IPS-18c (cell line): Measurements from ENCODE around the gene HSD17B14.
A peak's percentile ranks its signal among the peaks of the same experiment; 100 is the strongest.
"Not testable (repeated sequence)": the region's sequence is repeated elsewhere in the genome, so short reads cannot be mapped to it uniquely, and the experiment has no call there.

Experiments used
- H3K4me3 ChIP-seq: 2 replicates; pipeline ENCODE4 v1.7.0; 2013; ENCODE audit warnings: low read depth, mild to moderate bottlenecking, low read length, moderate library complexity; ENCODE audit not compliant: insufficient read depth
- H3K9me3 ChIP-seq: one replicate; pipeline ENCODE4 v1.6.1; 2013; ENCODE audit warnings: mild to moderate bottlenecking, low read length, moderate library complexity; ENCODE audit not compliant: control insufficient read depth, insufficient read depth

The HSD17B14 gene

DNA sequence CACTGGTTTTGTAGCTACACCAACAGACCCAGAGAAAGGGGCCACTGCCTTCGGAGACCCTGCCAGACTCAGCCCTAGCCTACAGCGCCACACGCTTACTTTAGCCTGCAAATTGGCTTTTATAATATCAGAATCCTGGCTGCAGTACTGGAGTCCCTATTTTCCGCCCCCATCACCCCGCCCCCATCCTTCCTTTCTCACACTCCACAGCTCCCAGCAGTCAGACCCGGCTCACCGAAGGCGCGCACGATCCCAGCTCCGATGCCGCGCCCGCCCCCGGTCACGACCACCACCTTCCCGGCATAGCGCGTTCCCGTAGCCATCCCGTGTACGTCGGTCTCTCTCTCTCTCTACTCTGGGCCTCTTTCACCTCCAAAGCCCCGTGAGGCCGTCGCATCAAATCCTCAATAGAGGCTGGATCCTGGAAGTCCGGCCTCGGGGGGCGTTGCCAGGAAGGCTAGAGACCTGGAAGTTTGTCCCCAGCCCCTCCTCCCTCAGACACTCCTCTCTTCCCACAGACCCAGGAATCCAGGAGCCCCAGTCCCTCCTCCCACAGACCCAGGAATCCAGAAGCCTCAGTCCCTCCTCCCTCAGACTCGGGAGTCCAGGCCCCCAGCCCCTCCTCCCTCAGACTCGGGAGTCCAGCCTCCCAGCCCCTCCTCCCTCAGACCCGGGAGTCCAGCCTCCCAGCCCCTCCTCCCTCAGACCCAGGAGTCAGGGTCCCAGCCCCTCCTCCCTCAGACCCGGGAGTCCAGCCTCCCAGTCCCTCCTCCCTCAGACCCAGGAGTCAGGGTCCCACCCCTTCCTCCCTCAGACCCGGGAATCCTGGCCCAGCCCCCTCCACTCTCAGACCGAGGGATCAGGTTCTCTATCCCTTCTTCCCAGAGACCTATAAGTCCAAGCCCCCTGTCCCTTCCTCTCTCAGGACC, at the start of gene HSD17B14:
Gene HSD17B14 (minus strand): TSS at position 403 of the 929 bp plus-strand sequence. CDS start 80 bp downstream, at position 323.
- H3K9me3 ChIP-seq: no peaks in the 10 kb centered on the region
- H3K4me3 ChIP-seq: peak within 1 kb of the TSS; percentile 69

- Histone ChIP-seq H3K4me3 (no peak overlapping the region), H3K9me3 (no peaks in the 10 kb centered on the region)
These were observed 47.4 kb upstream of the HSD17B14 start for GRCh38 chr19:48883726-48884125.

DNA sequence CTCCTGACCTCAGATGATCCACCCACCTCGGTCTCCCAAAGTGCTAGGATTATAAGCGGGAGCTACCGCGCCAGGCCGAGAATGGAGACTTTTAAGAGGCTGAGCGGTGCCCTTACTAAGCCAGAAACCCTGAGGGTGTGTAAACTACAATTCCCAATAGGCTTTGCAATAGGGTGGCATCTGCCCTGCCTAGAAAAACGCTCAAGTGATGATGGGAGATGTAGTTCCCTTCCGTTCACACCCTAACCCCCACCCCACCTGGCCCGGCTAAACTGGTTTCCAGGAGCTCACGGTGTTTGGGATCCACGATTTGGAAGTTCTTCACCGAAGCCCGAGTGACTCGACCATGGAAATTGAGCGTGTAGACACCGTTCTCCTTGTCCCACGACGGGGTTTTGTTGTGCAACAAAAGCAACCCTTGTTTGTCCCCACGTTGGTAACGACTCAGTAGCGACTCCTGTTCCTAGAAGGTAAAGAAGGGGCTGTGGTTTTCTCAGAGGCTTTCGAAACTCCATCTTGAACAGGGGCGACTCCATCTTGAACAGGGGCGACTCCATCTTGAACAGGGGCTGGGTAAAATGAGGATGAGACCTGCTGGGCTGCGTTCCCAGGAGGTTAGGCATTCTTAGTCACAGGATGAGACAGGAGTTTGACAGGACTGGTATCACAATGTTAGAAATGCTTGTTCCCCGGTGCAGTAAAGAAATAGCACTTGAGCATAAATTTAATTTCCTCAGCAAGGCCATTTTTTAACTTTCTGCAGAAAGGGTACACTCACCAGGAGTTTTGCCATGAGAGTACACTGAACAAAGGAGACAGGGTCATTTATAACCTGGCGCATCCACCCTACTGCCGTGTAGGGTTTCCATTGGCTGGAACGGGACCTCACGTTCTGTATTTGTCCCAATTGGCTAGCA, 45.7 kb upstream of the HSD17B14 start:
- Histone ChIP-seq H3K9me3 (no peaks in the 10 kb centered on the region), H3K4me3 (no peak overlapping the region)

- H3K9me3 ChIP-seq, H3K4me3 ChIP-seq: not testable (repeated sequence)
These were observed 43.4 kb upstream of the HSD17B14 start for GRCh38 chr19:48879696-48880095.

DNA sequence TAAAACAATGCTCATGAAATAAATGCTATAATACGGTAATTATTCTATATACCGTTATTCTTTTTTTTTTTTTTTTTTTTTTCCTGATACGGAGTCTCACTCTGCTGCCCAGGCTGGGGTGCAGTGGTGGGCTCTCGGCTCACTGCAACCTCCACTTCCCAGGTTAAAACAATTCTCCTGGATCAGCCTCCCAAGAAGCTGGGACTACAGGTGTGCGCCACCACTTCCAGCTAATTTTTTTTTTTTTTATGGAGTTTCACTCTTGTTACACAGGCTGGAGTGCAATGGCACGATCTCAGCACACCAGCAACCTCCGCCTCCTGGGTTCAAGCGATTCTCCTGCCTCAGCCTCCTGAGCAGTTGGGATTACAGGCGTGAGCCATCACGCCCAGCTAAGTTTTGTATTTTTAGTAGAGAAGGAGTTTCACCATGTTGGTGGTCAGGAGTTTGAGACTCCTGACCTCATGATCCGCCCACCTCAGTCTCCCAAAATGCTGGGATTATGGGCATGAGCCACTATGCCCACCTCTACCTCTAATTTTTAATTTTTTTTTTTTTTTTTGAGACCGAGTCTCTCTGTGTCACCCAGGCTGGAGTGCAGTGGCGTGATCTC, 42.8 kb upstream of the HSD17B14 start:
- no peak overlapping the region for H3K4me3 ChIP-seq
- H3K9me3 ChIP-seq: no peaks in the 10 kb centered on the region

GRCh38 chr19:48878196-48879024, 42.1 kb upstream of the HSD17B14 start:
- no peak overlapping the region for H3K4me3 ChIP-seq
- no peaks in the 10 kb centered on the region for H3K9me3 ChIP-seq

GRCh38 chr19:48877855-48878195, 41.5 kb upstream of the HSD17B14 start:
- H3K4me3 ChIP-seq: no peak overlapping the region
- H3K9me3 ChIP-seq: no peaks in the 10 kb centered on the region

DNA sequence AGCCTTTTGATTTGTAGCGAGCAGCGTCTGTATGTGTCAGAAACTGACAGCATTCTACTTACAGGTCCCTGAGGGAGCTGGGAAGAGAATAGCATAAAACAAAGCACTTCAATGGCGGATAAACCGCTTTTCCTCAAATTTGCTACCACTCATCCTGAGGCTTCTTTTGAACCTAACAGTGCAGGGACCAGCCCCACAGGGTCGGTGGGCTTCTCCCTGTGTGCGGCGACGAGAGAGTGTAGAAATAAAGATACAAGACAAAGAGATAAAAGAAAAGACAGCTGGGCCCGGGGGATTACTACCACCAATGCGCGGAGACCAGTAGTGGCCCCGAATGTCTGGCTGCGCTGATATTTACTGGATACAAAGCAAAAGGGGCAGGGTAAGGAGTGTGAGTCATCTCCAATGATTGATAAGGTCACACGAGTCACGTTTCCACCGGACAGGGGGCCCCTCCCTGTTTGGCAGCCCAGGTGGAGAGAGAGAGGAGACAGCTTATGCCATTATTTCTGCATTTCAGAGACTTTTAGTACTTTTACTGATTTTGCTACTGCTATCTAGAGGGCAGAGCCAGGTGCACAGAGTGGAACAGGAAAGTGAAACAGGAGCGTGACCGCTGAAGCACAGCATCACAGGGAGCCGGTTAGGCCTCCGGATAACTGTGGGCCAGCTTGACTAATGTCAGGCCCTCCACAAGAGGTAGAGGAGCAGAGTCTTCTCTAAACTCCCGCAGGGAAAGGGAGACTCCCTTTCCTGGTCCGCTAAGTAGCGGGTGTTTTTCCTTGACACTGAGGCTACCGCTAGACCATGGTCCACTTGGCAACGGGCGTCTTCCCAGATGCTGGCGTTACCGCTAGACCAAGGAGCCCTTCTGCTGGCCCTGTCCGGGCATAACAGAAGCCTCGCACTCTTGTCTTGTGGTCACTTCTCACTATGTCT, 40.0 kb upstream of the HSD17B14 start:
- not testable (repeated sequence) for H3K4me3 ChIP-seq, H3K9me3 ChIP-seq

DNA sequence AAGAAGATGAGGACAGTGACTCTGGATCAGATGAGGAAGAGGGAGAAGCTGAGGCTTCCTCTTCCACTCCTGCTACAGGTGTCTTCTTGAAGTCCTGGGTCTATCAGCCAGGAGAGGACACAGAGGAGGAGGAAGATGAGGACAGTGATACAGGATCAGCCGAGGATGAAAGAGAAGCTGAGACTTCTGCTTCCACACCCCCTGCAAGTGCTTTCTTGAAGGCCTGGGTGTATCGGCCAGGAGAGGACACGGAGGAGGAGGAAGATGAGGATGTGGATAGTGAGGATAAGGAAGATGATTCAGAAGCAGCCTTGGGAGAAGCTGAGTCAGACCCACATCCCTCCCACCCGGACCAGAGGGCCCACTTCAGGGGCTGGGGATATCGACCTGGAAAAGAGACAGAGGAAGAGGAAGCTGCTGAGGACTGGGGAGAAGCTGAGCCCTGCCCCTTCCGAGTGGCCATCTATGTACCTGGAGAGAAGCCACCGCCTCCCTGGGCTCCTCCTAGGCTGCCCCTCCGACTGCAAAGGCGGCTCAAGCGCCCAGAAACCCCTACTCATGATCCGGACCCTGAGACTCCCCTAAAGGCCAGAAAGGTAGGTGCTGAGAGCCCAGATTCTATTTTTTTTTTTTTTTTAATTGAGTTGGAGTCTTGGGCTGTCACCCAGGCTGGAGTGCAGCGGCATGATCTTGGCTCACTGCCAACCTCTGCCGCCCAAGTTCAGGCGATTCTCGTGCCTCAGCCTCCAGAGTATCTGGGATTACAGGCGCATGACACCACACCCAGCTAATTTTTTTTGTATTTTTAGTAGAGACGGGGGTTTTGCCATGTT, 38.2 kb upstream of the HSD17B14 start:
- Histone ChIP-seq H3K9me3 (no peaks in the 10 kb centered on the region), H3K4me3 (no peak overlapping the region)

GRCh38 chr19:48873476-48874302, 37.4 kb upstream of the HSD17B14 start:
- Histone ChIP-seq H3K4me3 (peak overlapping the region; percentile 66), H3K9me3 (no peaks in the 10 kb centered on the region)

- H3K9me3 ChIP-seq: no peaks in the 10 kb centered on the region
- peak overlapping the region; percentile 66 for H3K4me3 ChIP-seq
These were observed 36.7 kb upstream of the HSD17B14 start for GRCh38 chr19:48872884-48873475.

DNA sequence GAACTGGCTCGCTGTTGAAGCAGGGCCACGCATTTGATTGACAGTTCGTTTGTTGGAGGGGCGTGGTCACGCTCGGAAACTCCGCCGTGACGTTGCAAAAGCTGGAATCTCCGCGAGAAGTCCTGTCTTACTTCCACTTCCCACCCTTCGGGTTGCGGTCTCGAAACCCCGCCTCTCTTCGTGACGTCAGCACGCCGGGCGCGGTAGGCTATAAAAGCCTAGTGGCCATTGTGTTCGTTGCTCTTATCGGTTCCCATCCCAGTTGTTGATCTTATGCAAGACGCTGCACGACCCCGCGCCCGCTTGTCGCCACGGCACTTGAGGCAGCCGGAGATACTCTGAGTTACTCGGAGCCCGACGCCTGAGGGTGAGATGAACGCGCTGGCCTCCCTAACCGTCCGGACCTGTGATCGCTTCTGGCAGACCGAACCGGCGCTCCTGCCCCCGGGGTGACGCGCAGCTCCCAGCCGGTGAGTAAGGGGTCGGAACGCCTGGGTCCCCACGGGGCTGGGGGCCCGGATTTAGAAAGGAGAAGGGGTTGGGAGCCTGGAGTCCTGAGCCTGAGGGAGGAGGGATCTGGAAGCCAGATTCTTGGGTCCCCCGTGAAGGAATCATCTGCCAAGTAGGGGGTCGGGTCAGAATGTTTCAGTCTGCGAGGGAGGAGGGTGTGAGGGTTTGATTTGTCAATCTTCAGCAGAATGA, 36.0 kb upstream of the HSD17B14 start, which contains the start of gene PPP1R15A:
Gene PPP1R15A (plus strand): TSS at position 240 of the 702 bp plus-strand sequence. CDS start 813 bp downstream, outside the sequence.
- Histone ChIP-seq H3K9me3 (no peaks in the 10 kb centered on the region), H3K4me3 (peak within 1 kb of the TSS; percentile 66)

- H3K9me3 ChIP-seq, H3K4me3 ChIP-seq: not testable (repeated sequence)
These were observed 35.3 kb upstream of the HSD17B14 start for GRCh38 chr19:48871471-48872181.
